Fibroblast of skin of right quadriceps (primary cell): ENCODE results near the gene PRDM11.
"Not testable (repeated sequence)": the region's sequence is repeated elsewhere in the genome, so short reads cannot be mapped to it uniquely, and the experiment has no call there.

Experiments used
- DNase-seq: peaks from one replicate; pipeline ENCODE4 v3.0.0-alpha.2; 2013

Gene PRDM11

DNA sequence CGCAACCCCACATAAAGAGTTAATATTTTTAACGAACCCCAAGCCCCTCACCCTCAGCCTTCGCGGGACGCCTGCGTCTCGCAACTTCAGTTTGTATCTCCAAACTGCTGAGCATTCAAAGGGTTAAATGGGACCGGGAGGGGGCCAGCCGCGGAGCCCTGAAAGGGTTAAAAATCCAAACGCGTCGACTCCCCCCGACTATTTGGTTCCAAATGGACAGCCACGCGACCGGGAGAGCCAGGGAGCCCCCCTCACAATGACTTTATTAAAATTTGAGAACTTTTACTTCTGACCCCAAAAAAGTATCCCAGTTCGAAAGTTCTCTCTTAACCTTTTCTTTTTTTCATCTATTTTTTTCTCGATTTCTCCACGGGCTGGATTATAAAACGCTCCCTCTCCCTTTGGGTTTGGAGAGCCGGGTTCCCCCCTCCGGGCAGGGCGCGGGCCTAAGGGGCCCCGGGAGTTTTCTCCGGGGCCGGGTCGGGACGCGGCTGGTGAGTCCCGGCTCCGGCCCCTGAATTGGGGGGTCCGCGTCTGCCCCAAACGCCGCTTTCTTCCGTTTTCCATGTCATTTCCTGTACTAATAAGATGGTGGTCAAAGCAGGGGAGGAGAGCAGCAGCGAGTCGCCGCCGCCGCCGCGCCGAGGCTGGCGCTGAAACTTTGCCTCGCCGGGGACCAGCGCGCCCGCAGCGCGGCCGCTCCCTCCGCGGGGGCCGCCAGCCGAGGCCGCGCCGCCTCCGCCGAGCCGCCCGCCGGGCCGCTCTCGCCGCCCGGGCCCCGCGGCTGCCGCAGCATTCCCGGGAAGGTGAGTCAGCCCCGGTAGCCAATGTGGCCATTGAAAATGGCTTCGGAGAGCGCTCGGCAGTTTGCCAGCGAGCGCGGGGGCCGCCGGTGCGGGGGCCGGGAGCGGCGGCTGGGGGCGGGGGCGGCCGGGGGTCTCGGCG, at the start of gene PRDM11:
Gene PRDM11, plus strand, starts transcription at position 568 of the 945 bp plus-strand sequence. CDS start 35,128 bp downstream, outside the sequence.
- peak; percentile 86 for DNase-seq

DNA sequence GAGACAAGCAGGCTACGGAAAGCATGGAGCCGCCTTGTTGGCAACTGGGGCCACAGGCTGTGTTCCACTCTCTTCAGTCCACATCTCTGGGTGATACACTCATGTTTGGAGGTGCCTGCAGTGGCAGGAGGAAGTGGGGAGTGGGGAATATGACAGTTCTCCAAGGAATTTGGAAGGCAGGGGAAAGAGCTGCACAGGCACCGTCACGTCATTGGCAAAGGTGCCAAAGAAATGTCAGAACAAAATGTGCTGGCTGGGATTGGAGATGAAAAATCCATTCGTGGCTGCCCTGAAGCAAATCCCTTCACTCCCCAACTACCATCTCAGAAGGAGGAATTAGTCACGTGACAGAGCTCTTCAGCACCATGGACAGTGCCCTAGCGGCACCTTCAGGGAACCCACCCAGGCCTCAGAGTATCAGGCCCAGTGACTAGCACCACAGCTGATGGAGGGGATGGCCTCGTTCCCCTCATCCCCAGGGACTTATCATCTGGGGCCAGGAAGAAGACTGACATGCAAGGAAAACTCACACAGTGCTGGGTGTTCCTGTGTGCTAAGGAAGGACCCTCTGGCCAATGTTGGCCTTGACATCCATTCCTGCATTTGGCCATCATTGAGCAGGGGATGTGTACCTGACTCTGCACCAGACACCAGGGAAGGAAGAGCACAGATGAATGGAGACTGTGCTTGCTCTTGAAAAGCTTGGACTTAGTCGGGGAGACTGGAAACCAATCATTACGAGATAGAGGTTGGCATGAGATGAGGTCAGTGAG, 48.5 kb upstream of the PRDM11 start:
- DNase-seq = peak; percentile 49

DNA sequence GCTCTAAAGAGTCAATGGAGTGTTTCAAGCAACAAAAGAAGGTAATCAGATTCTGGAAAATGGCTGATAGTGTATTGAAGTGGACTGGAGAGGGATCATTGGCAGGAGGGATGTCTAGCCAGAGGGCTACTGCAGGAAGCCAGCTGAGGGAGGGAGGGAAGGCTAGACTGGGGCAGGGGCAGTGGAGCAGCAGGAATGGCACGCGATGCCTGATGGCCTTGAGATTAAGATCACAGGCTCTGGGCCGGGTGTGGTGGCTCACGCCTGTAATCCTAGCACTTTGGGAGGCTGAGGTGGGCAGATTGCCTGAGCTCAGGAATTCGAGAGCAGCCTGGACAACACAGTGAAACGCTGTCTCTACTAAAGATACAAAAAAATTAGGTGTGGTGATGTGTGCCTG, 47.5 kb upstream of the PRDM11 start:
- DNase-seq = no peak

DNA sequence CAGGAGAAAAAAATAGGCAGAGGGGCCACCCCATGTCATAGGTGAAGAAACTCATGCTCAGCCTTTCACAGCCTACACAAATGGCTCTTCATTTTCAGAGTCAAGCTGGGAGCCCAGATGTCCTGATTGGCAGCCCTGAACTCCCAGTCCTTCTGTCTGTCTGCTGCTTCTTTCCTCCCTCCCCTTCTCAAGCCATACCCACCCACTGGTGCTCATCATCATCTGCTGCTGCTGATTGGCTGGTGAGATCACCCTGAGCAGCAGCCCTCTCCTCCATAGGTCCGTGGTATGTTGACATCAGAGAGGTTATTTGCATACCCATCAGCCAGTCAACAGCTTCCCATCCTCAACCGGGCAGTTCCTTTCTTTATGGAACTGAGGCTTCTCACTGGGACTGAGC, 46.1 kb upstream of the PRDM11 start:
- DNase-seq = peak; percentile 19

DNA sequence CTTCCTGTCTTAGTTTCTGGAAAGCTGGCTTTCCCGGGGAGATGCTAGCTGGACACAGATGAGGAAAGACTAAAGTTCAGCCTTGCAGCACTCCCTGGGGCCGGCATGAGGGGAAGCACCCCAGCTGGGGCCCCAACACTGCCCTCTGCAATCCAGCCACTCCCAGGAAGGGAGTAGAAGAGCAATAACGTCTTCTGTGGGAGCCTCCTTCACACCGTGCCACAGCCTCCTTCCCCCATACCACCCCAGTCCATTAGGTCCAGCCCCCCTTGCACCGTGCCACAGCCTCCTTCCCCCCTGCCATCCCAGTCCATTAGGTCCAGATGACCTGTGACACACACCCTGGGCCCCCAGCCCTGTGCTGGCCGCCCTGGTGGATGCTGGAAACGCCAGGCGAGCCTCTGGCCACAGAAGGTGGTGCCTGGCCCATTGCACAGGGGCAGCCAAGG, 44.1 kb upstream of the PRDM11 start:
- DNase-seq = no peak

DNA sequence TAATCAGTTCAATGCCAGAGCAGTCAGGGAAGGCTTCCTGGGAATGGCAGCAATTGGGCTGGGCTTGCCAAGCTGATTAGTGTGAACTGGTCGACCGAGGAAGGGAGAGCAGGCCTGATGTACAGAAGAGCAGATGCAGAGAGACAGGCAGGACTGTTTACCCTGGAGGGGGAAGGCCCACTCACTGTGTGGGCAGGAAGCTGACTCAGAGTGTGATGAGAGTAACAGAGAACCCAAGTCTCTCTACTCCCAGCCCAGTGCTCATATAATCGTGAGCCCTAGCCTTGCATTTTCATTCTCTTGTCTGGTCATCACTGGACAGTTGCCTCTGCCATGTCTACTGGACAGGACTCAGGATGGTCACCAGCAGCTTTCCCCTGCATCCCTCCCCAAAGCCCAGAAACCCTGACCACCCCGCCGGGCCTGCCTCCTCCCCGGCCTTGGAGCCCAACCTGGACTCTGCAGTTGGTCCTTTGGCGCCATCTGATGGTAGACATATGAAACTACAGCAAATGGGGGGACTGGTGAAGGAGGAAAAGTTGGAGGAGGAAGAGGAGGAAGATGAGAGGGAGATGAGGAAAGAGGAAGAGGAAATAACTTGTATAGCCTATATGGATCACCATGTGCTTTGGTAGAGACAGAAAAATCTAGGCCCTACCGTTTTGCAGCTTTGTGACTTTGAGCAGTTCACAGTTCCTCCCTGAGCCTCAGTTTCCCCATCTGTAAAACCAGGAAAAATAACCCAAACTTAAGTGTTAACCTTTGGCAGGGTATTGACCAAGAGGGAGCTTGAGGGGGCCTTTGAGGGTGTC, 43.4 kb upstream of the PRDM11 start:
- peak; percentile 78 for DNase-seq

DNA sequence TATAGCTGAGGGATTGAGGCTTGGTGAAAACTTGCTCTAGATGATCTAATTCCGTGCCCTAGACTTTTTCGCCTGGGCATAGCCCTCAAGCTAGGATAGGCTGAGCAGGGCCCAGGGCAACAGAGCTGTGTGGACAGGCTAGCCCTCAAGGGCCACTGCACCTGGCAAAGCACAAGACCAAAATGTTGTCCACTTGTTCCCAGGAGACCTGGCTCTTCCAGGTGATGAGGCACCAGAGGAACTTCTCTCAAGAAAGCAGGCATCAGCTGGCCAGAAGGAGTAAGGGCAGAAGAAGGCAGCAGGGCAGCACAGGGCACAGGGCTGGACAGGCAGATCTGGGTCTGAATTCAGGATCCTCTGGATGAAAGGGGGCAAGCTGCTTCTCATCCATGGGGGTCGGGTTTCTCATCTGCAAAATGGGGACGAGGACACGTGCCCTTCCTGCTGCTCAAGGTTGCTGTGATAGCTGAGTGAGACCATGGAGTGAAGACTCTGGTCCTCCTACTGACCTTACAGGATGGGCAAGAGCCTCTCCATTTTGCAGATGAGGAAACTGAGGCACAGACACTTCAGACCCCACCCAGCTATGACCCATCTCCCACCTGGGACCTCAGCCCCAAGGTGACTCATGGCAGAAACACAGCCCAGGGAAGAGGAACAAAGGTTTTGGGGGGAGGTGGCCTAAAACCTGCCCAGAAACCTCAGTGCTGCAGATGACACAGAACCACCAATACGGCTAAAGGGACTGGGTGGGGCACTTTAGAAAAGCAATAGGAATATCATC, 42.2 kb upstream of the PRDM11 start:
- DNase-seq = no peak

DNA sequence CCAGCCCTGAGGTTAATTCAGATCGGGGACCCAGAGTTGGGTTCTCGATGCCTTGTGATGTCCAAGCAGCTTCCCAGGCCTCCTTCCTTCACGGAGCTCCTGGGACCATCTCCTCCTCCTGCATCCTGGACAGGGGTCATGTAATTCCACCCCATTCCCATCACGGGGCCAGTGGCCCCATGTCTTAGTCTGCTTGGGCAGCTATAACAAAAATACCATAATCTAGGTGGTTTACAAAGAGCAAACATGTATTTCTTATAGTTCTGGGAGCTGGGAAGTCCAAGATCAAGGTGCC, 41.7 kb upstream of the PRDM11 start:
- DNase-seq = no peak

DNA sequence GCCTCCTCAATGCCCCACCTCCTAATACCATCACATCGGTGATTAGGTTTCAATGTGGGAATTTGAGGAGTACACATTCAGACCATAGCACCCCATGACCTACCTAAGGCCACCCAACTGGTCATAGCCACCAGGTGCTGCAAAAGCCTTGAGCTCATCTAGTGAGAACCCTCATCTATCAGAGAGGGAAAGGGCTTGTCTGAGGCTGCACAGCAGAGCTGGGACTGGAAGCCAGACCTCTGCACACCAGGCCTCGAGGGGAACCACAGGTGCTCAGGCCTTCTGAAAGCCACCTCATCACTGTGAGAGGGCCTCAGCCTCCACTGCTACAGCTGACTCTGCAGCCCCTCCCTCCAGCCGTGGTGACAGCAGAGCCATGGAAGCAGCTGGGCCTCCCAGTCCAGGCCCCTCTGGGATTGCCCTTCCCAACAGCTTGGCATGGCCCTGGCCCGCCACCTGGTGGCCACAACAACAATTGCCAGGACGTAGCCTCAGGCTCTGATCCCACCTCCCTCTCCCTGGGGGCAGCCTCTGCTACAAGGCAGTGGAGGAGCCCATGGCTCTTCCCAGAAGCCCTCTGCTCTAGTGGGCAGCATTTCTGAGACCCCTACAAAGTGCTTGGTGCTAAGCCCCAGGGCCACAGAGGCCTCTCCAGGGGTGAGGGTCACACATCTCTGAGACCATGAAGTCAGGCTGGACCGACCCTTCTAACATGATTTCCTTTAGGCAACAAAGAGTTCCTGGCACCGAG, 41.0 kb upstream of the PRDM11 start:
- peak; percentile 63 for DNase-seq

DNA sequence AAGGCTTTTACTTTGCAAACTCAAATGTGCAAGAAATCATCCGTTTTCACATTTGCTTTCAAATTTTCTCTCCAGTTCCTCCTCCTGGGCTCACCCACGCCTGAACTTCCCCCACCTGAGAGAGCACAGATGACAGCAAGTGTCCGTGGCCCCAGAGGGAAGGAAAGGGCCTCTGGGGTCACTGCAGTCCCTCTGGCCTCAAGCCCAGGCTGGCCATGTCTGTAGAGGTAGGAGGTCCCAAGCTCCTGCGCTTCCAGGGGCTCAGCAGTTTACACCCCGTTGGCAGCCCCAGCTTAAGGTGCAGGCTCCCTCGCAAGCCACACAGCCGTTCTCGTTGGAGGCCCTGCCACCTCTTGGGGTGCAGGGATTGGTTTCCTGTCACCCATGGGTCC, 40.5 kb upstream of the PRDM11 start:
- DNase-seq = no peak

DNA sequence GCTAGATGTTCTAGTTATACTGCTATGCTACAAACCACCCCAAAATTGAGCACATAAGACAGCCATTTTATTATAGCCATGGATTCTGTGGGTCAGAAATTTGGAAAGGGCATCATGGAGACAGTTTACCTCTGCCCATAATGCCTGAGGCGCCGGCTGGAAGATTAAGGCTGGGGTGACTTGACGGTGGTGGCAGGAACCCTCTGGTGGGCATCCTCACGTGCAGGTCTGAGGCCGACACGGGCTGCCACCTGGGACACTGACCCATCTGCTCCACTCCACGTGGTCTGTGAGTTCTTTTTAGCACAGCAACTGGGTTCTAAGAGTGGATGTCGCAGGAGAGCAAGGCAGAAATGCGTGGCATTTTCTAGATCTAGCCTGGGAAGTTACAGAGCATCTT, 40.0 kb upstream of the PRDM11 start:
- no peak for DNase-seq

DNA sequence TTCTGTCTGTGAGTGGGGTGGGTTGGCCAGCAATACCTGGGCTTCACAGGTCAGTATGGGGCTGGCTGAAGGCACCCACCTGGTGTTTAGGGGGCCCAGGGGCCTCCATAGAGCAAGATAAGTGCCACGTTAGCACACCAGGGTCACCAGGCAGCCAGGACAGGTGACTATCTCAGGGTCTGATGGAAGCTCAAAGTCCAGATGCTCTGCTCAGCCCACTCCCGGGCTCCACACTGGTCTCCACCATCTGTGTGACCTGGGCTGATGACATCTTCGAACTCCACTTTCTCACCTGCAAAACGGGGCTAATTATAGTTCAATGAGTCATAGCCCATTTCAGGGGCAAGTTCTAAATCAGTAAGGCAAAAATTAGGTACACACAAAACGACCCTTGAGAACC, 39.4 kb upstream of the PRDM11 start:
- DNase-seq = no peak

DNA sequence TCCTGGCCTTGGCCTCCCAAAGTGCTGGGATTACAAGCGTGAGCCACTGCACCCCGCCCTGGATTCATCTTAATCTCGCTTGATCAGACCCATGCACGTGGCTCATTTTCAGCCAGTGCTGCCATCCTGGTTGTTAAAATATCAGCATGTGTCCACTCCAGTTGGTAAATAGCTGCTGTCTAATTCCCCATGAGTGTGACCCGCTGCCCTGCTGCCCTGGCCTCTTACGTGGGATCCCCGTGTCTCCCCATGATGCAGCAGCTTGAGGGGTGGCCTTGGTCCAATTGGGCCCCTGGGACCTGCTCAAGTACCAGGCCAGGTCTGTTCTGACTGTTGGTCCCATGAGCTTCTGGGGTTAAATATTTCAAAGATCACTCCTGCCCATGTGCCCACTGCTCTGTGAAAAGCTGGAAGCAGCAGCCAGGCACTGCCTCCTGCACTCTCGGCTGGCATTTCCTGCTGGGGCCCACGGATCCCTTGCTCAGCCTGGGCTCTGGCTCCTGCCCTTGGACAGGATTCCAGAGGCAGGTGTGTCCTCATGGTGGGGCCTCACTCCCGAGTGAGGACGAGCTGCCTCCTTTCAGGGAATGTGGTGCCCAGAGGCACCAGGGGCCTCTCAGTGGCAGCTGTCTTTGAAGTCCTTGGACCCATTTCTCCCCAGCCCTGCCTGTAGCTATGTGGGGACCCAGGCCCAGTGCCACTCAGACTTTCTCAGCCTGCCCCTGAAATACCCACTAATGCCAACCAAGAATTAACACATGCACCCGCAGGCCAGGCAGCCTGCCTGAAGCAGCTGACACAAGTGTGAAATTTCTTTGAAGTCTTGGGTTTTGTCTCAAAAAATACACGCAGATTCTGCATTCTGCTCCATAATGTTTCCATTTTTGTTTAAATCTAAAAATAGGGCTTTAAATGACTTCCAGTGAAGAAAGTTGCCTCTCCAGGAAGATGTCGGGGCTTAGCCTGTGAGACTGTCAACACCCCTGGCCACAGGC, 38.1 kb upstream of the PRDM11 start:
- no peak for DNase-seq

DNA sequence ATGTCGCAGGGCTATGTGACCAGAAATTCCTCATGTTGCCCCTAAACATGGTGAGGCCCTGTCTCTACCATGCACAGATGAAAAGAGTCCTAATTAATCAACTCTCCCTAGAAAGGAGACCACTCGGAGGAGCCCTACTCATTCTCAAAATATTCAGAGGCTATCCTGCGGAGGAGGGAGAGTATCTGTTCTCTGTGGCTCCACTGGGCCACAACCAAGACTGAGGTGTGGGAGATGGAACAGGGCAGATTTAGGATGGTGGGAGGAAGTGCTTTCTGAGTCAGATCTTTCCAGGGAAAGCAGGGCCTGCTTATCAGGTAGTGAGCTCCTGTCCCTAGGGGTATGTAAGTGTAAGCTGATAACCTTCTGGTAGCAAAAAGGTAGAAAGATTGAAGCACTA, 37.0 kb upstream of the PRDM11 start:
- DNase-seq = no peak

DNA sequence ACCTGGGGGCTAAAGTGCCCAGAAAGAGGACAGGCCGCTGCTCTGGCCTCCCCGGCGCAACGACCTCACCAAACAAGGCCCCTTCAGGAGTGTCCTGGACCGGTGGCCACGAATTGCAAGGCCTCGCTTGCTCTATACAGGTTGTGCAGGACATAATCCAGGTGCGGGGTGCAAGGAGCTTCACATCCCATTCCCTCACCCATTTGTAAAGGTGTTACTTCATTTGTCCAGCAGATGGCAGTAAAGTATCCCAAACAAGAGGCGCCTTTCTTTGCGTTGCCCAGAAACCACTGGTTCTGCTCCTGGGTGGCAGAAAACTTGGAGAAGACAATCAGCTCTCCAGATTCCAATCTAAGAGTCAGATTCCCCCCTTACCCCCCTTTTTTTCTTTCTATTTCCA, 35.9 kb upstream of the PRDM11 start:
- peak; percentile 63 for DNase-seq

DNA sequence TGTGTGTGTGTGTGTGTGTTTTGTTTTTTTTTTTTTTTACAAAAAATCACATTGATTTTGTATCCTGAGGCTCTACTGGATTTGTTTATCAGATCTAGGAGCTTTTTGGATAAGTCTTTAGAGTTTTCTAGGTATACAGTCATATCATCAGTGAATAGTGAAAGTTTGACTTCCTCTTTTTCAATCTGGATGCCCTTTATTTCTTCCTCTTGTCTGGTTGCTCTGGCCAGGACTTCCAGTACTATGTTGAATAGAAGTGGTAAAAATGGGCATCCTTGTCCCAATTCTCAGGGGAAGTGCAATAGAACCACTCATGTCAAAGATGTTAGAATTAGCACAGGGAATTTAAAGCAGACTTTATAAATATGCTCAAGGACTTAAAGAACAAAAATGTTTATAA, 32.6 kb upstream of the PRDM11 start:
- DNase-seq = no peak

DNA sequence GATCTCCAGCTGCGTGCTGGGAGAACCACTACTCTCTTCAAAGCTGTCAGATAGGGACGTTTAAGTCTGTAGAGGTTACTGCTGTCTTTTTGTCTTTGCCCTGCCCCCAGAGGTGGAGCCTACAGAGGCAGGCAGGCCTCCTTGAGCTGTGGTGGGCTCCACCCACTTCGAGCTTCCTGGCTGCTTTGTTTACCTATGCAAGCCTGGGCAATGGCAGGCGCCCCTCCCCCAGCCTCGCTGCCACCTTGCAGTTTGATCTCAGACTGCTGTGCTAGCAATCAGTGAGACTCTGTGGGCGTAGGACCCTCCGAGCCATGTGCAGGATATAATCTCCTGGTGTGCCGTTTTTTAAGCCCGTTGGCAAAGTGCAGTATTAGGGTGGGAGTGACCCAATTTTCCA, 18.6 kb upstream of the PRDM11 start:
- not testable (repeated sequence) for DNase-seq

DNA sequence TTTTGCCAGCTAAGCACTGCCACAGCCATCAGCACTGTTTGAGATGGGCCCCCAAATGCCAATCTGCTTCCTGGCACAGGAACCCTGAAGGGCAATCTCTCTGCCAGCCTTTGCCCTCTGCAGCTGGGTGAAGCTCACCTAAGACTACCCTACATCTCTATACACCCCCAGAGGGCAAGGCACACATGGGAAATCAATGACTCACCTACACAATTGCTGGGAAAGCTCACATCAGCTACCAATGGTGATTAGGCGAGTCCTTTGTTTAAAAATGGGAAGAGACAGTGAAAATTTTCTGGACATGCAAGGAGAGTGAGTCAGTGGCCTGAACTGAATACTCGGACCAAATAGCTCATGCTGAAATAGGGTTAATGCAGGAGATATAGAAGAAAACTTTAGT, 12.6 kb upstream of the PRDM11 start:
- no peak for DNase-seq

DNA sequence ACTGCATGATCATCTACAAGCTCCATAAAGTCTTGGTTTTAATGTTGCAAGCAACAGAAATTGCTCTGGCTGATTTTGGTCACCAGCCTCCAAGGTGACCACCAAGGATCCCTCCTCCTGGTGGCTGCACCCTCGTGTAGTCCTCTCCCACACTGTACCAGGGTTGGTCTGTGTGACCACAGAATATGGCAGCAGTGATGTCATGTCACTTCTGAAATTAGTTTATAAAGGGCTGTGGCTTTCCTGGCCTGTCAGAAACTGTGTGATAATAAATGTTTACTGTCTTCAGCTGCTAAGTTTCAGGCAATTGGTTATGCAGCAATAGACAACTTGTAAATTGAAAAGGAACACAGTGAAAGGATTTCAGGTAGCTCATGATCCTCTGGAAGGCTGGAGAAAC, 5.3 kb upstream of the PRDM11 start:
- DNase-seq = no peak

DNA sequence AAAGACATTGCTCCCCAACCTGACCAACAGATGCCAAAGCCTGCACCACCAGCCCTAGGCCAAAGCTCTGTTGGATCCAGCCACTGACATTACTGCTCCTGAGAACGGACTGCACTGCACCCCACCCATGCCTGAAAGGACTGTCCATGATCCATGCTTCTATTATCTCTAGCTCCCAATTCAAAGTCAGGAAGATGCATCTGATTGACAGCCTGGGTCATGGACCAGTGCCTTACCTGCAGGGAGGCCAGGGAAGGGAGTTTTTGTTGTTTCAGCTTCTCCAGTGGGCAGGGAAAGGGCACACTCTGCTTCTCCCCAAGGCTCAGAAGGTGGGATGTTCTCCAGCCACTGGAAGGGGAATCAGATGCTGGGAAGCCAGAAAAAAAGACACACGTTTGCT, 4.8 kb upstream of the PRDM11 start:
- no peak for DNase-seq
